ENCODE measurements around the gene C18orf63. TPM values are rescaled to one million over a fixed set of nuclear protein-coding genes. Genes with fewer than 3 reads are reported as not detected.

The C18orf63 gene
- total RNA-seq, 1 donor from 2014 or later = not detected

DNA sequence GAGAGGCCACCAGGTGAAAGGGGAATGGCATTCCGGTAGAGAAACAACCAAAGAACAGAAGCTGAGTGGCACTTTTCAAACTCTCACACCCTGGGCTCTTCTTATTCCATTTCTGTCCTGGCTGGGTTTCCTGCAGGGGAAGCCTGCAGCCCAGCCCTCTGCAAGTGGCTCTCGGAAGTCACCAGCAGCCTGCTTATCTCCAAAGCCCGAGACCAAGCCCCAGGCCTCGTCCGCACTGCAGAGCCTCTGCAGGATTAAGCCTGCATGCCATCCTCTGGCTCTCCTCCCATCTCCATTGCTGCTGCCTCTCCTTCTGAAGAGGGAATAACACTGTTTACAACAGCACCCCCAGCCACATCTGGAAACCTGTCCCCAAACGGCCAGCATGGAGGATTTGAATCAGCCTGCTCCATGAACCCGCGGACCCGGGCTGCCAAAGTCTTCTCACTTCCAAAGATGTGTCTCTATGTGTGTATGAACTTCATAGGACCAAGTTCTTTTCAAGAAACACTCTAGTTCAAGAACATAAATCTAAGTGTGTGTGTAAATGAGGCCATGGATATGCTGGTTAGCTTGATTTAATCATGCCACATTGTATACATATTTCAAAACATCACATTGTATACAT, 87.3 kb downstream of the C18orf63 start:
- DNase-seq (ENCODE audit: low spot score) (no peak), ATAC-seq (no peak)

GRCh38 chr18:74407888-74408287, 92.2 kb downstream of the C18orf63 start:
- DNase-seq (ENCODE audit: low spot score) (no peak), ATAC-seq (no peak)

Other genes starting within 250 kb of the C18orf63 start
- gene FBXO15, start 168.0 kb upstream of the C18orf63 start, total RNA-seq = 0.58 TPM
- gene TIMM21, start 167.3 kb upstream of the C18orf63 start, total RNA-seq = 18.2 TPM
- 984 TPM for gene CYB5A, start 23.9 kb upstream of the C18orf63 start, total RNA-seq
- gene DIPK1C, start 141.5 kb downstream of the C18orf63 start, total RNA-seq = not detected
- 243 TPM for gene CNDP2, start 180.5 kb downstream of the C18orf63 start, total RNA-seq
- 66.3 TPM for gene CNDP1, start 218.7 kb downstream of the C18orf63 start, total RNA-seq